Measurements from ENCODE around the gene SMIM41.
A peak's percentile ranks its signal among the peaks of the same experiment; 100 is the strongest.

The SMIM41 gene

DNA sequence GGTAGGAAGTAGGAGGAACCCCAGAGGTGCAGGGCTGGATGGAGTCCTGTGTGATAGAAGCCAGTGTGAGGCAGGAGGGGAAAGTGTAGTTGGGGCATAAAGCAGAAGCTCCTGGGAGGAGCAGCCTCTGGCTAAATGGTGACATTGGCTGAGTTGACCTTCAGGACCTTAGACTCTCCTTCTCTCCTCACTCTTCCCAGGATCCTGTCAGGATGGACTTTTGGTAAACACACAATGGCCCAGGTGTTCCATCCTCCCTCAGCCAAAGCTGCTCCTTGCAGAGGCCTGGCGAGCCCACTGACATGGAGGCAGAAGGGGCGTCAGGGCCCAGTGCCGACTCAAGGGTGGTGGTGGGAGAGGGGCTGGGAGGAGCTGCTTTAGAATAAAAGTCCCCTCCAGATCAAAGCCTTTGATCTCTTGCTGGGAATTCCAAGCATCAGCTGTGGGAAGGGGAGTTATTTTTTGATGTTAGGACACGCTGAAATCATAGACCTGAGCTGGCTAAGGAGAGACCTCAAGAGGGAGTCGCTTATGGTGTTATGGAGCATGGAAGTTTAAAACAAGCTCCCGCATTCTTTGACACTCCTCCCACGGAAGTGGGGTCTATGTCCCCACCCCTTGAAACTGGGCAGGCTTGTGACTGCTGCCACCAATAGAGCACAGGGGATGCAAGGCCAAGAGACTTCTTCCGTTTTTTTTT lies 44.1 kb downstream of the SMIM41 start:
- no peak for DNase-seq

DNA sequence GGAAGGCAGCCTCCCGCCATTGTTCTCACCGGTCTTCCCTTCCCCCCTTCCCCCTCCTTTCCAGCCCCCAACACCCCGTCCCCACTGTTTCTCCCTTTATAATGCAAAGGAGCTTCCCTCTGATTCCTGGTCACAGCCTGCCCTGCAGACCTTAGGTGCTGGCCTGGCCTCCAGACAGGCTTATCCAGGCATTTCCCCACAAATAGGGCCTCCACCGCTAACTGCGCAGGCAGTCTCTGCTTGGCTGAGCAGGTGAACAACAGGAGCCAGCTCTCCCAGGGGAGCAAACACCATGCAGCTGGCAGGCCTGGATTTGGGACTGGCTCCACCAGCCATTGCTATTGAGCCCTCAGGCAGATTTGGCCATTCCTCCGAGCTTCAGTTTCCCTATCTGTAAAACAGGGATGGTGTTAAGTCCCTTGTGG lies 46.0 kb downstream of the SMIM41 start:
- DNase-seq = no peak

GRCh38 chr12:52126050-52126604 lies 46.6 kb downstream of the SMIM41 start:
- DNase-seq = no peak

DNA sequence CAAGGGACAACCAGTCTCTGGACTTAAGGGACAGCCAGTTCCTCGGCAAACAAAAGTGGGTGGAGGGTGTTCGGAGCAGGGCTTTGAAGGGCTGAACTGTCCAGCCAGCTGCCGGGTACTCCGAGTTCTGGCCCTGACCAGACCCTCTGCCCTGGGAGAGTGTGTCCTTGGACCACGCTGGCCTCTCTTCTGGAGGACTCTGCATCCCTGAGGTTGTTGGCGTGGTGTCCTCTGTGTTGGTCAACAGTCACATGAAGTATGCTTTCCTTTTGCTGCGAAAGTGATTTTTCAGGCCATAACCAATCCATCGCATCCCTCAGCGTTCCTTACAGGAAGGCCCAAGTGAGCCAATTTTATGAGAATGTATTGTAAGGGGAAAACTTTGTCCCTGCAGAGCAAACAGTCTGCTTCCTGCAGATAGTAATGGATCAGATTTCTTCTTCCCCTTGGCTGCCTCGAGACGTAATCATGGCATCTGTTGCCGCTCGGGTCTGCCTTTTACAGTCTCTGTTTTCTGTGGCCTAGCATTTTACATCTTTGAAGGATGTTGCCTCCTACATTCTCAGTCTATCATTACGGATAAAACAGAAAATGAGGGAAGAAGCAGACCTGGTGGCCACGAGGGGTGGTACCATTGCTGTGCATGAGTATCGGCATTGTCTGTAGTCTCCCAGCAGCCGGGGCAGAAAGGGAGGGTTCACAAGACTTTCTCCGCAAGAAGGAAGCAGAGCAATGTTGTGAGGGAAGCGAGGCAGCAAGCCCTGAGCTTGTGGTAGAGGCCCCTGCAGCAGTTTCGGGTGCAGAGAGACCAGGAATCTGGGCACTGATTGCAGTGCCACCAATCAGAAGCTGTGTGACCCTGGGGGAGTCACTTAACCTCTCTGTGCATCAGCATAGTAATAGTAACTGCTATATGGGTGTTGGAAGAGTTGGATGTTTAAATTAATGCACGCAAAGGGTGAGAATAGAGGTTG lies 47.4 kb downstream of the SMIM41 start:
- DNase-seq = no peak

GRCh38 chr12:52127683-52128450 lies 48.4 kb downstream of the SMIM41 start:
- no peak for DNase-seq

DNA sequence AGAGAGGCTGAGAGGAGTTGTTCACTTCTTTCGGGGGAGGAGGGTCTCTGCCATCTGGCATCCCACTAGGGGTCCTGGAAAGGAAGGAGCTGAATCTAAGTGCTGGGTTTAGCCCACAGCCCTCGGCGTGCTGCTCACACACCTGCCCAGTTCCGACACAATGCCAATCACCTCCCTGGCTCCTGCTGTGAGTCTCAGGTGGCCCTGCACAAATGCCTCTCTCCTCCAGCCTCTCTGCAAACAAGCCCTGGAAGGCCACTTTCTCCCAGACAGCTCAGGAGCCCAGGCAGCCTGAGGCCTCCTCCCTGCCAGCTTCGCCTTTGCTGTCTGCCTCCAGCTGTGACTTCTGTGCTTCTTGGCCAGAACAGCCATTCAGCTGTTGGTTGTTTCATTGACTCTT lies 51.2 kb downstream of the SMIM41 start:
- DNase-seq = no peak

GRCh38 chr12:52132754-52133161 lies 53.3 kb downstream of the SMIM41 start:
- no peak for DNase-seq

GRCh38 chr12:52137746-52138145 lies 58.2 kb downstream of the SMIM41 start:
- DNase-seq = no peak

DNA sequence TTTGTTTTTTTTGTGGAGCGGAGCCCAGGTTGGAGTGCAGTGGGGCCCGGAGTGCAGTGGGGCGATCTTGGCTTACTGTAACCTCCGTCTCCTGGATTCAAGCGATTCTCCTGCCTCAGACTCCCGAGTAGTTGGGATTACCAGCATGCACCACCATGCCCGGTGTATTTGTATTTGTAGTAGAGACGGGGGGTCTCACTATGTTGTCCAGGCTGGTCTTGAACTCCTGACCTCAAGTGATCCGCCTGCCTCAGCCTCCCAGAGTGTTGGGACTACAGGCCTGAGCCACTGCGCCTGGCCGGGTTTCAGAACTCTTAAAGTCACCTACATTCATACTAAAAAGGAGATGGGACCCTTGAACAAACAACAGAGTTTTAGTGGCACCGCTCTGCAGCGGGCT lies 59.6 kb downstream of the SMIM41 start:
- DNase-seq = no peak

DNA sequence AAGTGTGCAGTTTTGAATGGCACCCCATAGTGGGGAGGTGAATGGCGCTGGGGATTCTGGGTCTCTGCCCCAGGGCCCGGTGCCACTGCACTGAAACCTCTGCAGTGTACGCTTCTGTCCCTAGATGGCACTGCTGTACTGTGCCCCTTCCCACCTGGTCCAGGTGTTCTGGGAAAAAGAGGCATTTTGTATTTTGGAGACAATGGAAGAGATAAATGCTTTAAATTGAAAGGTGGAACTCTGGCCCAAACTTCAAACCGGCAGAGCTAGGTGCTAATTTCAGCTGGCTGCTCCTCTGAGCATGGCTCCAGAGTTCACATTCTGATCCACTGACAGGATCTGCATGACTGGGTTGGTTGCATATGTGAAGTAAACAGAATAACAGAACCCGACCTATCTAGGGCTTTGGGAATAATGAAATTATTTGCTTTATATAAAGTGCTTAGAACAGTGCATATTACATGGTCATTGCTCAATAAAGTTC lies 60.1 kb downstream of the SMIM41 start:
- peak; percentile 24 for DNase-seq

GRCh38 chr12:52141306-52141705 lies 61.8 kb downstream of the SMIM41 start:
- DNase-seq = no peak

DNA sequence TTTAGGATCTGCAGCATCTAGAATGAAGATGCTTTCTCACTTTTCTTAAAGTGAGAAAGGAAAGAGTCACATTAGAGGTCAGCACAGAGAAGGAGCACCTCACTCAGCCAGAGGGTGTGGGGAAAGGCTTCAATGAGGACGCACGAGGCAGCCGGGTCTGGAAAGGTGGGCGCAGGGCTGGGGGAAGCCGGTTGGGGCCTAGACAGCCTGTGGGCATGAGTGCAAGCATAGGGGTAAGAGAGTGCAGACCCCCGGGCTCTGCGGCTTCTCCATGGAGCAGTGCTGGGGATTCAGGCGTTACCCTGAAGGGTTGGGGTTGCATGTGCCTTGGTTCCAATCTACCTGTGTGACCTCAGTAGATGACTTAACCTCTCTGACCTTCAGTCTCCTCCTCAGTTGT lies 62.4 kb downstream of the SMIM41 start:
- DNase-seq = no peak

DNA sequence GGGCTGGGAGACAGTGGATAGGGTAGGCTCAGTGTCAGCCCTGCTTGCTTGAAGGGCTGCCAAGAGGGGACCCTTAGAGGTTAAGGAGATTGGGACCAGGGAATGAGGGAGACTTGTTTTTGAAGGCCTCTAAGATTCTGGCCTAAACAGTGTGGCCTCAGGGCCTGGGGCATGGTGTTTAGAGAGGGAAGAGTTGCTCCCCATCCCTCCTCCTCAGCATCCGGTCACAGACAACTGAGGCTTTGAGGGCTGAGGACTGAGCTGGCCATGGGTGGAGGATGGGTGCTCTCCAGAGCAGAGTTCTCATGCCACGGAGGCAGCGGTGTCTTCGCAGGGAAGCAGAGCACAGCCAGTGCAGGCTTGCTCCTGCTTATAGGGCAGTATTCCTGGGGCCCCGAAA lies 62.9 kb downstream of the SMIM41 start:
- no peak for DNase-seq

- DNase-seq = no peak
Observed at GRCh38 chr12:52144512-52145227, 65.2 kb downstream of the SMIM41 start.

DNA sequence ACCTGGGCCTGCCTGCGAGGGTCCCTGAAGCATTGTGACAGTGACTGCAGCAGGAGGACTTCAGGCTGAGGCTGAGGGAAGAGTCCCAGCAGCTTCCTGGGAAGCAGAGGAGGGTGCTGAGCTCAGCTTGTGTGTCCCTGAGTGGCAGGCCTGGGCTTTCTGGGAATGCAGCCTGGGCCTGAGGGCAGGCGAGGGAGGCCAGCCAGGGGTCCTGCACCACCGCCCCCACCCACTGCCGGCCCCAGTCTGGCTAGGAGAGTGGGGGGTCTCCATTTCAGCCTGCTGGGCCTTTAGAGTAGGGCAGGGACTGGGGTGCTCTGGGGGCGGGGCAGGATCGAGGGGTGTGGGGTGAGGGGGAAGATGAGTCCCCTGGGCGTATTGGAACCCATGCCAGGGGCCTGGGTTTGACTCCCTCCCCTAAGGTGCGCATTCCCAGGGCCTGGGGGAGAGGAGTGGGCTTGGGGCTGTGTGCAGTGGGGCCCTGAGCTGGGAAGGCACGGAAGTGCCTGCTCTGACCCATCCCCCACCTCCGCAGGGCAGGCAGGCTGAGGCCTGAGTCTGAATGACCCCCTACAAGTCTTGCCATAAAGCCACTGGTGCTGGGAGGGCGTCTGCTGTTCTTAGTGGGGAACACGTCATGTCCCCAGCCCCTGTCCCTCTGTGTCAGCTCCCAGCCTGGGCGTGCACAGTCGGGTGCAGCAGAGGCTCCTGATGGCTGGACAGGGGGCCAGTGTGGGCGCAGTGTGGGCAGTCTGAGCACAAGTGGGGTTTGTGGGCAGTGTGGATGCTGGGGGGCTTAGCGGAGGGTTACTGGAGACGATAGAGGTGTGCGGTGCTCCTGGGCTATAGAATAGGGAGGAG lies 66.0 kb downstream of the SMIM41 start:
- no peak for DNase-seq

GRCh38 chr12:52146089-52146821 lies 66.8 kb downstream of the SMIM41 start:
- no peak for DNase-seq

DNA sequence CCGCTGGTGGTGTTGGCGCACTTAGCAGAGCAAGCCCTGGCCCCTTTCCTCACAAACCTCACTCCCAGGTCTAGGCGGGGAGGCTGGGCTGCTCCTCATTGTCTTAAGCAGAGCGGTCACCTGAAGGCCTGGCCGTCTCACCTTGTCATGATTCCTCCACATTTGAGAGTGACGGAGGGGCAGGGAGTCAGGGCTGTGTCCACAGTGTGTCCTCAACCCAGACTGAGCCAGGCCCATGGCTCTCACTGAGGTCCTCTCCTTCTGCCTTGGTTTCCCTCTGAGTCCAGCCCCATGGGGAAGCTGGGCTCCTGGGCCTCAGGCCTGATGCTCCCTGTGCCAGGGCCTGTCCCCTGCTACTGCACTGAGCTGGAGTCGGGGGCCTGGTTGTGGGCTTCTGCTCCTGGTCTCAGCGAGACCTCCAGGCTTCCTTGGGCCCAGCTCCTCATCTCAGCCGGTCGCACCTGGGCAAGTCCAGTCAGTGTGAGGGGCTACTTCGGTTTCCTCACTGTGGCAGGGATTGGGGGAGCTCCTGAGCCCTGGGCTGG lies 67.4 kb downstream of the SMIM41 start:
- DNase-seq = no peak

- DNase-seq = no peak
Observed at GRCh38 chr12:52147367-52147963, 68.0 kb downstream of the SMIM41 start.

DNA sequence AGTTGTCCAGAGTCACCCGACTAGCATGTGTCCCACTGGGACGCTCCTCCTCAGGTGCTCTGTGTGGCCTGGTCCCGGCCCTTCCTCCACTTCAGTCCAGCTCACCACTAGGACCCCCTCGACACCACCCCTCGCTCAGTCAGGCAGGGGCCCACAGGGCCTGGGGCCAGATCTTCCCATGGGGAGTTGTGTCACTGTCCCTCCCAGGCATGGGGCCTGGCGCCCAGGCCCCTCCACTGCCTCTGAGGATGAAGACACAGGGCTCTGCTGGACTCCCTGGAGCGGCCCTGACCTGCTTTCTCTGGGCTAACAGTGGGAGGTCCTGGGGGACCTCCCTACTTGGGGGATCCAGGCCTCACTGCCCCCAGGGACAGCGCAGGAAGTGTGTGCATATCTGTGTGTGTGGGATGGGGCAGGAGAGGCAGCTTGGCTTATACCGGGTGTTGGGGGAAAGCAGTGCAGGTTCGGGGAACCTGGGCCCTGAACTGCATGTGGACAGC lies 68.5 kb downstream of the SMIM41 start:
- DNase-seq = no peak
